SK-N-SH (cell line): ENCODE measurements around the gene EIF2S2. TPM values are rescaled to one million over a fixed set of nuclear protein-coding genes. Genes with fewer than 3 reads are reported as not detected.
A peak's percentile ranks its signal among the peaks of the same experiment; 100 is the strongest.

Experiments
- CTCF ChIA-PET: fragments of 300-600, 350-600 bp; formaldehyde crosslinking; extraction: SDS; loops from one replicate; lab custom pipeline; 2021; lab: Yijun Ruan, JAX
- POLR2A ChIA-PET: fragments of 350-600 bp; sonication (Branson Sonifier 250); formaldehyde crosslinking; extraction: SDS; loops from one replicate; lab custom pipeline; 2020; ENCODE audit warnings: antibody characterized with exemption, inconsistent platforms; lab: Yijun Ruan, JAX
- DNase-seq: peaks from one replicate; pipeline ENCODE4 v3.0.0; 2012
- H2AFZ ChIP-seq: fragments of 200-600 bp; sonication (generic); 2 replicates; pipeline ENCODE4 v1.8.1; 2016; ENCODE audit warnings: antibody characterized with exemption, mild to moderate bottlenecking, low read depth
- H3F3A ChIP-seq: fragments of 200-600 bp; sonication (generic); replicated peaks from 2 replicates; pipeline ENCODE3; 2016; ENCODE audit warnings: antibody characterized with exemption, mild to moderate bottlenecking; ENCODE audit not compliant: insufficient read depth
- H3K27ac ChIP-seq, 2 experiments: fragments of 200-500 bp in 1 of 2; fragments of 200-600 bp in 1 of 2; sonication (Bioruptor generic) in 1 of 2; sonication (generic), shearing (Covaris generic) in 1 of 2; 2 replicates each; pipeline versions ENCODE4 v1.5.1 to v1.6.1; 2014 to 2016; ENCODE audit warnings: low read depth in 2 of 2, inconsistent platforms in 1 of 2, low read length in 1 of 2, mild to moderate bottlenecking in 1 of 2, mixed read lengths in 1 of 2
- H3K27me3 ChIP-seq: fragments of 200-600 bp; sonication (generic), shearing (Covaris generic); 2 replicates; pipeline ENCODE4 v1.6.1; 2016; ENCODE audit warnings: mixed run types; ENCODE audit not compliant: insufficient read depth
- H3K36me3 ChIP-seq, 2 experiments: fragments of 200-500 bp in 1 of 2; fragments of 200-600 bp in 1 of 2; sonication (Bioruptor generic) in 1 of 2; sonication (generic) in 1 of 2; replicated peaks in 1 of 2; 2 replicates each; pipeline versions ENCODE3 to v1.5.1; 2014 to 2016; ENCODE audit warnings: low read length in 1 of 2, mild to moderate bottlenecking in 1 of 2; ENCODE audit not compliant: insufficient read depth in 2 of 2, control insufficient read depth in 1 of 2
- H3K4me1 ChIP-seq, 2 experiments: fragments of 200-500 bp in 1 of 2; fragments of 200-600 bp in 1 of 2; sonication (Bioruptor generic) in 1 of 2; sonication (generic), shearing (Covaris generic) in 1 of 2; 2 replicates each; pipeline versions ENCODE4 v1.5.1 to v1.6.1; 2014 to 2016; ENCODE audit warnings: low read depth in 1 of 2, low read length in 1 of 2, mixed run types in 1 of 2; ENCODE audit not compliant: insufficient read depth in 2 of 2, control insufficient read depth in 1 of 2
- H3K4me2 ChIP-seq: fragments of 200-600 bp; sonication (generic), shearing (Covaris generic); 2 replicates; pipeline ENCODE4 v1.6.1; 2017; ENCODE audit warnings: mixed run types
- H3K4me3 ChIP-seq, 2 experiments: fragments of 200-500 bp in 1 of 2; fragments of 200-600 bp in 1 of 2; sonication (Bioruptor generic) in 1 of 2; sonication (generic), shearing (Covaris generic) in 1 of 2; 2 replicates each; pipeline versions ENCODE4 v1.5.1 to v1.8.1; 2014 to 2016; ENCODE audit warnings: low read depth in 2 of 2, inconsistent platforms in 1 of 2, low read length in 1 of 2, mild to moderate bottlenecking in 1 of 2, mixed read lengths in 1 of 2, moderate library complexity in 1 of 2
- H3K79me2 ChIP-seq: fragments of 200-600 bp; sonication (generic); 2 replicates; pipeline ENCODE4 v1.8.1; 2017; ENCODE audit warnings: mild to moderate bottlenecking; ENCODE audit not compliant: insufficient read depth
- H3K9ac ChIP-seq: fragments of 200-600 bp; sonication (generic); 2 replicates; pipeline ENCODE4 v1.6.1; 2017; ENCODE audit warnings: mixed run types
- H3K9me2 ChIP-seq: fragments of 200-600 bp; sonication (generic); 2 replicates; pipeline ENCODE4 v1.6.1; 2017; ENCODE audit warnings: mixed run types
- H3K9me3 ChIP-seq: fragments of 200-600 bp; sonication (generic); 2 replicates; pipeline ENCODE4 v1.6.1; 2017; ENCODE audit warnings: mixed run types, mild to moderate bottlenecking, moderate library complexity
- H4K20me1 ChIP-seq: fragments of 200-600 bp; sonication (generic); 2 replicates; pipeline ENCODE4 v1.6.1; 2017; ENCODE audit warnings: mild to moderate bottlenecking, mixed run types; ENCODE audit not compliant: insufficient read depth
- CHD2 ChIP-seq: fragments of 150-350 bp; IDR thresholded peaks from 2 replicates; pipeline ENCODE4 v1.6.1; 2018; ENCODE audit warnings: low read length; ENCODE audit not compliant: partially characterized antibody
- CTCF ChIP-seq: fragments of 200-600 bp; sonication (generic); IDR thresholded peaks from 2 replicates; pipeline ENCODE4 v1.6.1; 2017; ENCODE audit warnings: antibody characterized with exemption, mild to moderate bottlenecking, moderate library complexity
- EZH2phosphoT487 ChIP-seq: fragments of 200-600 bp; sonication (generic); IDR thresholded peaks from 2 replicates; pipeline ENCODE4 v1.6.1; 2017; ENCODE audit warnings: low read depth, mixed run types, mild to moderate bottlenecking, antibody characterized with exemption, moderate library complexity, borderline replicate concordance
- FOSL2 ChIP-seq: IDR thresholded peaks from 2 replicates; pipeline ENCODE4 v1.4.0; 2012; ENCODE audit warnings: low read depth, mild to moderate bottlenecking, moderate library complexity, borderline replicate concordance
- FOXJ3 ChIP-seq: sonication (generic); formaldehyde crosslinking; IDR thresholded peaks from 2 replicates; pipeline ENCODE4 v1.5.1; 2020; ENCODE audit warnings: mild to moderate bottlenecking, missing genetic modification reagents
- GABPA ChIP-seq: IDR thresholded peaks from 2 replicates; pipeline ENCODE4 v1.4.0; 2012; ENCODE audit warnings: low read depth, mild to moderate bottlenecking
- IRF3 ChIP-seq: fragments of 150-350 bp; IDR thresholded peaks from 2 replicates; pipeline ENCODE4 v1.6.1; 2016; ENCODE audit warnings: mild to moderate bottlenecking, low read depth, low read length
- JUND ChIP-seq: IDR thresholded peaks from 2 replicates; pipeline ENCODE4 v1.4.0; 2012
- NFIC ChIP-seq: IDR thresholded peaks from 2 replicates; pipeline ENCODE4 v1.4.0; 2012; ENCODE audit warnings: borderline replicate concordance
- RCOR1 ChIP-seq: fragments of 150-350 bp; IDR thresholded peaks from 2 replicates; pipeline ENCODE4 v1.6.1; 2017; ENCODE audit warnings: antibody characterized with exemption, low read length
- REST ChIP-seq: IDR thresholded peaks from 2 replicates; pipeline ENCODE4 v1.6.1; 2012; ENCODE audit warnings: mild to moderate bottlenecking, low read depth, low read length, moderate library complexity
- RFX5 ChIP-seq: IDR thresholded peaks from 2 replicates; pipeline ENCODE4 v1.6.1; 2012; ENCODE audit warnings: mild to moderate bottlenecking, improper control_type of control experiment, low read length
- RXRA ChIP-seq: IDR thresholded peaks from 2 replicates; pipeline ENCODE4 v1.4.0; 2012; ENCODE audit warnings: low read depth, mild to moderate bottlenecking, borderline replicate concordance
- SIN3A ChIP-seq: IDR thresholded peaks from 2 replicates; pipeline ENCODE4 v1.6.1; 2012; ENCODE audit warnings: low read depth, mild to moderate bottlenecking, low read length, moderate library complexity, borderline replicate concordance
- SMC3 ChIP-seq: IDR thresholded peaks from 2 replicates; pipeline ENCODE4 v1.6.1; 2012; ENCODE audit warnings: low read depth, low read length, improper control_type of control experiment
- TCF12 ChIP-seq: IDR thresholded peaks from 2 replicates; pipeline ENCODE4 v1.4.0; 2012
- TEAD4 ChIP-seq: IDR thresholded peaks from 2 replicates; pipeline ENCODE4 v1.4.0; 2012; ENCODE audit warnings: mild to moderate bottlenecking, borderline replicate concordance; ENCODE audit not compliant: insufficient read depth
- YY1 ChIP-seq: IDR thresholded peaks from 2 replicates; pipeline ENCODE4 v1.4.0; 2012; ENCODE audit warnings: low read depth, mild to moderate bottlenecking
- WGBS: methylation state at CpG from one replicate; pipeline ENCODE4 v1.1.6; 2017; ENCODE audit warnings: low lambda C conversion rate; 5-methylcytosine and 5-hydroxymethylcytosine counted together
- polyA plus RNA-seq, 3 experiments: library from polyadenylated mRNA; depleted of rRNA; stranded (reverse); fragments of >200 nt; gene quantifications; 2 replicates each; pipeline ENCODE4 v1.2.3, GENCODE V29; 2012

EIF2S2 gene
- polyA plus RNA-seq, 1 of the 3 experiments (the other 2 are of a cell fraction), result 50.7 TPM

- Histone ChIP-seq H3K27ac (peak overlapping the region in 1 of 2 experiments; percentile 80; a peak in 2 of 4 replicates), H3K4me2 (no peak overlapping the region), H3F3A (peaks cover 7% of the 10 kb centered on the region), H3K9ac (no peak overlapping the region), H3K4me3 (no peak overlapping the region), H3K79me2 (peaks cover 79% of the 10 kb centered on the region), H3K4me1 (peaks cover 0 to 61% of the 10 kb centered on the region in 2 experiments; a peak in 2 of 4 replicates), H3K36me3 (peaks cover 4 to 5% of the 10 kb centered on the region in 2 experiments), H3K9me3 (no peaks in the 10 kb centered on the region), H3K9me2 (no peaks in the 10 kb centered on the region), H2AFZ (no peak overlapping the region), H4K20me1 (peaks cover 94% of the 10 kb centered on the region), H3K27me3 (no peaks in the 10 kb centered on the region)
- DNase-seq, result no peak
- 95% methylated on average over 3 of the region's 3 CpGs for WGBS
- TF ChIP-seq TEAD4 (no peak), CHD2 (no peak), SMC3 (no peak), NFIC (no peak), EZH2phosphoT487 (no peak), JUND (no peak), RCOR1 (no peak), SIN3A (no peak), CTCF (no peak), RFX5 (no peak), FOXJ3 (CRISPR knock-in tag) (no peak), GABPA (no peak)
- ChIA-PET CTCF (interaction anchor here (1.1 to 3.6 kb wide), 3 partner anchors 39 to 253 kb away, joined by 3 to 17 read pairs (median 9); partner anchors contain the start of gene CHMP4B), POLR2A (no interaction called here)
These were observed 47.8 kb downstream of the EIF2S2 start for GRCh38 chr20:34064286-34064685.

- peak overlapping the region in 1 of 2 experiments; percentile 86; a peak in 2 of 4 replicates for H3K27ac ChIP-seq
- no peaks in the 10 kb centered on the region for H3K9me3 ChIP-seq
- no peak overlapping the region for H3K4me3 ChIP-seq
- H3K36me3 ChIP-seq, result peaks cover 4 to 5% of the 10 kb centered on the region in 2 experiments
- peaks cover 94% of the 10 kb centered on the region for H4K20me1 ChIP-seq
- CTCF ChIA-PET, result interaction anchor here (0.8 to 3.6 kb wide), 6 partner anchors 20 to 330 kb away, joined by 3 to 17 read pairs (median 3); no protein-coding TSS in a partner anchor
- H3K4me2 ChIP-seq, result no peak overlapping the region
- POLR2A ChIA-PET, result no interaction called here
- H3F3A ChIP-seq, result peaks cover 4% of the 10 kb centered on the region
- H3K79me2 ChIP-seq, result peaks cover 87% of the 10 kb centered on the region
- no peaks in the 10 kb centered on the region for H3K9me2 ChIP-seq
- 74% methylated on average over 5 of the region's 5 CpGs for WGBS
- peaks cover 0 to 59% of the 10 kb centered on the region in 2 experiments; a peak in 2 of 4 replicates for H3K4me1 ChIP-seq
- no peaks in the 10 kb centered on the region for H3K27me3 ChIP-seq
- DNase-seq, result no peak
- no peak overlapping the region for H3K9ac ChIP-seq
- H2AFZ ChIP-seq, result no peak overlapping the region
- TF ChIP-seq YY1 (no peak), REST (no peak), EZH2phosphoT487 (no peak), RFX5 (no peak), RCOR1 (no peak), RXRA (no peak), TCF12 (no peak), SIN3A (no peak), FOSL2 (no peak), SMC3 (no peak), IRF3 (no peak), GABPA (no peak)
These were observed 49.2 kb downstream of the EIF2S2 start for GRCh38 chr20:34062570-34063482.
